Bronchial epithelial cell (primary cell): ENCODE results near the gene NT5DC2. TPM values are rescaled to one million over a fixed set of nuclear protein-coding genes. Genes with fewer than 3 reads are reported as not detected.

Source experiments
- DNase-seq: peaks from one replicate; pipeline ENCODE4 v3.0.0-alpha.2; 2010; ENCODE audit warnings: low read depth
- FAIRE-seq: peaks from 2 replicates; lab custom pipeline; 2011; peaks lifted over from hg19 to GRCh38; lab: Jason Lieb, UNC
- H3K27me3 ChIP-seq: 2 replicates; pipeline ENCODE4 v1.5.1; 2011; ENCODE audit warnings: low read length; ENCODE audit not compliant: control insufficient read depth, insufficient read depth
- H3K36me3 ChIP-seq: 2 replicates; pipeline ENCODE4 v1.5.1; 2011; ENCODE audit warnings: low read length; ENCODE audit not compliant: control insufficient read depth, insufficient read depth
- H3K4me3 ChIP-seq: 2 replicates; pipeline ENCODE4 v1.5.1; 2011; ENCODE audit warnings: mild to moderate bottlenecking, low read depth, low read length, control low read depth
- total RNA-seq: library from RNA; depleted of rRNA; stranded (reverse); fragments of >200 nt; gene quantifications from 2 replicates; pipeline ENCODE4 v1.2.1, GENCODE V29; 2014
- TF ChIP-seq, protein P1 (sequence below): IDR thresholded peaks from 2 replicates; pipeline ENCODE4 v1.5.1; 2011; ENCODE audit warnings: mild to moderate bottlenecking, moderate library complexity, low read length, control low read depth, inconsistent platforms; ENCODE audit not compliant: insufficient read depth, severe bottlenecking

Gene NT5DC2
- total RNA-seq, 1 donor from 2014 or later = 29.7 TPM

DNA sequence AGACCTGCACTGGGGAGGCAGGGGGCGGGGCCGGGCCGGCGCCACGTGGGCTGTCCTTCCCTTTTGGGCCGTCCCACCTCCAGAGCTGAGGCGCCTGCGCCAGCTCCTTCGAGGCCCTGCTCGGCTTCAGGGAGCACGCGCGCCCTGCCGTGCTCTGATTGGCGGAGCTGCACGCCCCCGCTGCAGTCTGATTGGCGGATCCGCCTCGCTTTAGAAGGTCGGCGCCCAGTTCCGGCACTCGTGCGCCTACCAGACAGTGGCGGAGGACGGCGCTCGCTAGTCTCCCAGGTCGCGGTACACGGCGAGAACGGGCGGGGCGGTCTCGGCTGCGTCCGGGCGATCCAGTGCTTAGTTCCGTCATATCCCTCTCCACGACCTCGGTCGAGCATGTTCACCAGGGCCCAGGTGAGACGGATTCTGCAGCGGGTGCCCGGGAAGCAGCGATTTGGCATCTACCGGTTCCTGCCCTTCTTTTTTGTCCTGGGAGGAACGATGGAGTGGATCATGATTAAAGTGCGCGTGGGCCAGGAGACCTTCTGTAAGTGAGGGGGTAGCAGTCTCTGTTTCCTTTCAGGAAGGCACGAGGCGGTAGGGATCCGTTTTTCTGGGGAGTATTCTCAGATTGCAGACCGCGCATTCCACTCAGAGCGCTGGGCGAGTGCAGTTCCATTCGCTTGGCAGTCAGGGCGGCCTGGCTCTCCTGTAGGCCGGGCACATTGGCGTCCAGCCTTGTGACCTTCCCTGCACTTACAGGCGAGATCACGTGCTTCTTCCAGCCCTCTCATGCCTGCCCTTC lies 2.9 kb upstream of the NT5DC2 start, which contains the start of gene UQCC5:
Gene UQCC5 (plus strand): TSS at position 237 of the 796 bp plus-strand sequence. CDS start 151 bp downstream, at position 388.
- peak; percentile 95 for DNase-seq
- TF ChIP-seq, protein P1, sequence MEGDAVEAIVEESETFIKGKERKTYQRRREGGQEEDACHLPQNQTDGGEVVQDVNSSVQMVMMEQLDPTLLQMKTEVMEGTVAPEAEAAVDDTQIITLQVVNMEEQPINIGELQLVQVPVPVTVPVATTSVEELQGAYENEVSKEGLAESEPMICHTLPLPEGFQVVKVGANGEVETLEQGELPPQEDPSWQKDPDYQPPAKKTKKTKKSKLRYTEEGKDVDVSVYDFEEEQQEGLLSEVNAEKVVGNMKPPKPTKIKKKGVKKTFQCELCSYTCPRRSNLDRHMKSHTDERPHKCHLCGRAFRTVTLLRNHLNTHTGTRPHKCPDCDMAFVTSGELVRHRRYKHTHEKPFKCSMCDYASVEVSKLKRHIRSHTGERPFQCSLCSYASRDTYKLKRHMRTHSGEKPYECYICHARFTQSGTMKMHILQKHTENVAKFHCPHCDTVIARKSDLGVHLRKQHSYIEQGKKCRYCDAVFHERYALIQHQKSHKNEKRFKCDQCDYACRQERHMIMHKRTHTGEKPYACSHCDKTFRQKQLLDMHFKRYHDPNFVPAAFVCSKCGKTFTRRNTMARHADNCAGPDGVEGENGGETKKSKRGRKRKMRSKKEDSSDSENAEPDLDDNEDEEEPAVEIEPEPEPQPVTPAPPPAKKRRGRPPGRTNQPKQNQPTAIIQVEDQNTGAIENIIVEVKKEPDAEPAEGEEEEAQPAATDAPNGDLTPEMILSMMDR = peak; percentile 13
- peak within 1 kb of the TSS; percentile 89 for H3K4me3 ChIP-seq
- FAIRE-seq = no peak
- no peaks in the 10 kb centered on the region for H3K27me3 ChIP-seq
- peaks cover 5% of the 10 kb centered on the region for H3K36me3 ChIP-seq

DNA sequence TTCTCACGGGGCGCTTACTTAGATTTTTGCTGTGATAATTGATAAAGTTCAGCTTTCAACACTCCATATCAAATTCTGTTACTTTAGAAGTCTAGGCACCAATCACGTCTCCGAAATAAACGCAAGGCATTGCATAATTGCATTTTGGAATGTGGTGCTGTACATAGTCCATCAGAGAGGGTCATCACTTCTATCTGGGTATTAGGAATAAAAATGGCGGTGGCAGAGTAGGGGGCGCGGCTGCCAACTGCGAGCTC lies 2.4 kb upstream of the NT5DC2 start:
- Histone ChIP-seq H3K4me3 (no peak overlapping the region), H3K27me3 (no peaks in the 10 kb centered on the region), H3K36me3 (peaks cover 3% of the 10 kb centered on the region)
- FAIRE-seq = no peak
- no peak for DNase-seq
- TF ChIP-seq, protein P1 = no peak

DNA sequence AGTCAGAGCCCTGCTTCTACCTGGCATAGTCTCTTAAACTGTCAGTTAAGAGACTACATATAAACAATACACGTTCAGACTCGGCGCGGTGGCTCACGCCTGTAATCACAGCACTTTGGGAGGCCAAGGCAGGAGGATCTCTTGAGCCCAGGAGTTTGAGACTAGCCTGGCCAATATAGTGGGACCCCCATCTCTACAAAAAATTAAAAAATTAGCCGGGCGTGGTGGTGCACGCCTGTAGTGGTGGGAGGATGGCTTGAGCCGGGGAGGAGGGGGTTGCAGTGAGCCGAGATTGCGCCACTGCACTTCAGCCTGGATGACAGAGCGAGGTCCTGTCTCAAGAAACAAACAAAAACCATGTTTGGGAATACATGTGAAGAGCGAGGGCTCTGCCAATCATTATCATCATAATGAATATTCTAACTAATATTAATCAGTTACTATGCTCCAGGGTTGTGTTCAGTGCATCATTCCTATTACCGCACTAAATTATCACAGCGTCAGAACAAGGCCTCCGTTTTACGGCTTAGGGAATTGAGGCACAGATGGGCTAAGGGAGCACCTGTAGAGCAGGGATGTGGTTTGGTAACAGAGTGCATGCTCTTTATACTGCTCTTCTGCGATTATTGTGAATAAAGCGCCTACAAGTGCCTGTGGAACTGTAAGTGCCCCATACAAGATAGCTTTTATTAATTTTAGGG lies 1.9 kb upstream of the NT5DC2 start:
- Histone ChIP-seq H3K27me3 (no peaks in the 10 kb centered on the region), H3K4me3 (no peak overlapping the region), H3K36me3 (peaks cover 3% of the 10 kb centered on the region)
- TF ChIP-seq, protein P1 = no peak
- no peak for DNase-seq
- no peak for FAIRE-seq

DNA sequence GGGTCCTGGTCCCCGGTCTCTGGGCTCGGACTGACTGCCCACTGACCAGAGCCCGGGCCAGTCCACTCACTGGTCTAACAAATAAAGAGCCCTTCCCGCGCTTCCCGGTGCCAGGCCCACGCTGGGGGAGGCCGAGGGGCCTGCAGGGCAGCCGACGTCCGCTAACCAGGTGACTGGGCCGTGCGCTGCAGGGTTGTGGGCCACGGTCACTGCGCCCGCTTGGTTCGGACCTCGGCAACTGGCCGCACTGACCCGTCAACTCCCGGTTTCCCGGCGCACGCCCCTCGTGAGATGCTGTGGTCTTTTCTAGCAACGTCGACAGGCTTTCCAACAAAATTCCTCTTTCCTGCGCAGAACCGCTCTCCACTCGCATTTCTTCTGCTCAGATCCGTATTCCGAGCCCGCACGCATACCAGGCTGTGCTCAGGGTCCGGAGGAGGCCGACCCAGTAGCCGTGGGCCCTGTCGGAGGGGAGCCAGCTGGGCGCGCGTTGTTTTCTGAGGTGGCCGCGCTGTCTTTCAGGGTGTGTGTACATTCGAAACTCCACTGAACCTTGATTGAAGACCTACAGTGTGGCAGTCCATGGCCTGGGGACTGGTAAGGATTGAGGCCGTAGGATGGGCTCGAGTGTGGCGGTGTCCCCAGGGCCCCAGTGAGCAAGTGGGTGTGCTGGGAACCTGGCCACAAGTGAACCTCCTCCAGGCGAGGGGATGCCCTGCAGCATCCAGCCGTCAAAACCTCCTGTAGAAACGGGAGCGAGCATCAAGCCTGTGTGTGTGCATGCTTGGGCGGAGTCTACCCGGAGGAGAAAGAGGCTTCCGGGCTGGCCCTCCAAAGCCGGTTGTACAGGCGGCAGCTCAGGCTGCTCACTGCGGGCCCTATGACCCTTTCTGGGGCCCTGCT lies 875 bp upstream of the NT5DC2 start:
- no peaks in the 10 kb centered on the region for H3K27me3 ChIP-seq
- peak; percentile 46 for DNase-seq
- TF ChIP-seq, protein P1 = no peak
- no peak for FAIRE-seq
- H3K4me3 ChIP-seq = peak overlapping the region; percentile 43
- no peaks in the 10 kb centered on the region for H3K36me3 ChIP-seq

DNA sequence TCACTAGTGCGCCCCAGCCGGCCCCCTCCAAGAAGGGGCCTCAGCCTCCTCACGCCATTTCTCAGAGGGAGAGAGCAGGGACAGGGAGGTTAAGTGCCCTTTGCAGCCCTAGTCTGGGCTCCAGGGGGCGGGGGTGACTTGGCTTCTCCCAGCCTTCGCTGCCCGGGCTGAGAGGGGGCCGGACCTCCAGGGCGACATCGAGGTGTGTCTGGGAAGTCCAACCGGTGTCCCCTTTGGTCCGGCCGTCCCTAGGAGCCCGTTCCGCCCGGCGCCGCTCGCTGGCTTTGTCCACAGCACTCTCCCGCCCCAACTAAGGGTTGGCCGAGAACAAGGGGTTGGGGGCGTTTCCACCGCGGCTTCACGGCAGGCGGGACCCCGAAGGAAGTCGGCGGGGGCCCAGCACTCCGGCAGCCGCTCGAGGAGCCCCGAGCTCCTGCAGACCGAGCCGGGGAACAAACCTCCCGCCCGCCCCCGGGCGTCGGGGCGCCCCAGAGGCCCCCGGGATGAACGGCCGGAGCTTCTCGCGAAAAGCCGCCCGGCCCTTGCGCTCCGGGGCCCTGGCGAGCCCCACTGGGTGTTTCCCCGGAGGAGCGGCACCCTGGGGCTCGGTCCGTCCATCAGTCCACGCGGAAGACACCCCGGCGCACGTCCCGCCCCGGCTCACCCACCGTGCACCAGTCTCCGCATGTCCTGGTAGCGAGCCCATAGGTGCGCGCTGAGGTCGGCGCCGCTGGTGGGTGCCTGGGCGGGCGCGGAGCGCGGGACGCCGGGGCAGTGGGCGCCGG lies 627 bp downstream of the NT5DC2 start:
- H3K4me3 ChIP-seq = peak overlapping the region; percentile 65
- DNase-seq (no peak), FAIRE-seq (no peak)
- H3K36me3 ChIP-seq = peaks cover 11% of the 10 kb centered on the region
- H3K27me3 ChIP-seq = no peaks in the 10 kb centered on the region
- TF ChIP-seq, protein P1 = no peak
